ENCODE results near the gene RABGGTB.

The RABGGTB gene

GRCh38 chr1:75789988-75790387 is 3.9 kb downstream of the RABGGTB start:
- no peak for TF ChIP-seq CTCF (IDR thresholded peaks at IDR 0.05; ENCODE audit: low read depth, low read length)
- peak overlapping the region; percentile 16; the same call in 1 of the 2 replicates for H3K4me3 ChIP-seq (ENCODE audit: low read depth, low read length)

DNA sequence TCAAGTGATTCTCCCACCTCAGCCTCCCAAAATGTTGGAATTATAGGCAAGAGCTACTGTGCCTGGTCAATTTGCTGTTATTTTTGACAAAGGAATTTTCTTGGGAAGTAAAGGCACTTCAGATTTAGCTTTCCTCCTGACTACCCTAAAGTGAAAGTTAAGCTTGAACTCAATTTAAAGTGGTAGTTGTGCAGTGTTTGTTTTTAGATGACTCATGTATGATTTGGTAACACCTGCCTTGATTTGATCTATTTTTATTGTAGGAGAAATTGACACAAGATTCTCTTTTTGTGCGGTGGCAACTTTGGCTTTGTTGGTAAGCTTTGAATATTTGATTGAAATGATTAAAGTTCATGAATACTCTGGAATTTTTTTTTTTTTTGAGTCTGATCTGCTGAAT is 5.0 kb downstream of the RABGGTB start:
- H3K4me3 ChIP-seq (ENCODE audit: low read depth, low read length): no peak overlapping the region
- no peak for TF ChIP-seq CTCF (IDR thresholded peaks at IDR 0.05; ENCODE audit: low read depth, low read length)

- H3K4me3 ChIP-seq (ENCODE audit: low read depth, low read length): no peak overlapping the region
- no peak for TF ChIP-seq CTCF (IDR thresholded peaks at IDR 0.05; ENCODE audit: low read depth, low read length)
Measured at GRCh38 chr1:75792091-75792490, 6.0 kb downstream of the RABGGTB start.

GRCh38 chr1:75794382-75794781 is 8.3 kb downstream of the RABGGTB start:
- no peak overlapping the region for H3K4me3 ChIP-seq (ENCODE audit: low read depth, low read length)
- TF ChIP-seq CTCF (IDR thresholded peaks at IDR 0.05; ENCODE audit: low read depth, low read length): no peak

DNA sequence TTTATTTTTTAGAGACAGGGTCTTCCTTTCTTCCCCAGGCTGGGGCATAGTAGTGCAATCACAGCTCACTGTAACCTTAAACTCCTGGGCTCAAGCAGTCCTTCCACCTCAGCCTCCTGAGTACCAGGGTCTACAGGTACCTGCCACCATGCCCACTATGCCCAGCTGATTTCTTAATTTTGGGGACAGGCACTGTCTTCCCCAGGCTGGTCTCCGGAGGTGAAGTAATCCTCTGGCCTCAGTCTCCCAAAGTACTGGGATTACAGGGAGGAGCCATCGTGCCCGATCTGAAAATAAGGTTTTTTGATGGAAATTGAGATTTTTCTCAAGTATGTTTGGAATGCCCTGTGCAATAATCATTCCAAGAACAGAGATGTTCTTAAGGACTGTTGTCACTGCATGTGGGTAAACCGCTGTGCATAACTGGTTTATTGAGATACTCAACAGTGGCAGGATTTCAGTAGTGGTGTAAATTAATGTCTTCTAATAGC is 9.7 kb downstream of the RABGGTB start:
- H3K4me3 ChIP-seq (ENCODE audit: low read depth, low read length): no peak overlapping the region
- TF ChIP-seq CTCF (IDR thresholded peaks at IDR 0.05; ENCODE audit: low read depth, low read length): no peak

DNA sequence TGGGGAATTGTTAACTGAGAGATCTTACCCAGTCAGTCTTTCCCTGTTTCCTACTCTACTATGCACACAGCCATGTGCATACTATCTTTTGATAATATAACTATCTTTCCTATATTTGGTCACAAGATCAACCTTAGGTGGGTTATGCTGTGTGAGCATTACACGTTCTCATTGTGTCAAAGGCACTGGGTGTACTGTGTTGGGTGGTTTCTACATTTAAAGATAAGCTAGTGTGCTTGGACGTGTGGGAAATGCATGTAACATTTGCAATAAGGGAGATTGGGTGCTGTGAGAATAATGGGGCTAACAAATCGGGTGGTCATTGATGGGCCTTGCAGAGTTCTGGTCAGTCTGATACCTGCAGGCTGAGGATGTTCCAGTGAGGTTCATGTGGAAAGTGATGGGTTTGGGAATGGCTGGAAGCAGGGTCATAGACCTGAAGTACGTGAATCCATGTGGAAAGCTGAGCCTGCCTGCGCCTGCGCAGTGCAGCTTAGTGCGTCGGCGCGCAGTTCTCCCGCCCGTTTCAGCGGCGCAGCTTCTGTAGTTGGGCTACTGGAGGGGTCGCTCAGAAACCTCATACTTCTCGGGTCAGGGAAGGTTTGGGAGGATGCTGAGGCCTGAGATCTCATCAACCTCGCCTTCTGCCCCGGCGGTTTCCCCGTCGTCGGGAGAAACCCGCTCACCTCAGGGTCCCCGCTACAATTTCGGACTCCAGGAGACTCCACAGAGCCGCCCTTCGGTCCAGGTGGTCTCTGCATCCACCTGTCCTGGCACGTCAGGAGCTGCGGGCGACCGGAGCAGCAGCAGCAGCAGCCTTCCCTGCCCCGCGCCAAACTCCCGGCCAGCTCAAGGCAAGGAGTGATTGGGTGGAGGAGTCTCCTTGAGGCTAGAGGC is 10.6 kb downstream of the RABGGTB start, which contains the start of gene MSH4:
Gene MSH4 (plus strand): TSS at position 507 of the 897 bp plus-strand sequence. CDS start 104 bp downstream, at position 611.
- TF ChIP-seq CTCF (IDR thresholded peaks at IDR 0.05; ENCODE audit: low read depth, low read length): no peak
- no peak within 1 kb of the TSS for H3K4me3 ChIP-seq (ENCODE audit: low read depth, low read length)

GRCh38 chr1:75797273-75797588 is 11.2 kb downstream of the RABGGTB start:
- no peak overlapping the region for H3K4me3 ChIP-seq (ENCODE audit: low read depth, low read length)
- TF ChIP-seq CTCF (IDR thresholded peaks at IDR 0.05; ENCODE audit: low read depth, low read length): no peak
